GM12801 (cell line): ENCODE results near the gene SLC43A1.

Experiments used
- TF ChIP-seq, protein P1 (sequence below): IDR thresholded peaks from one replicate; pipeline ENCODE4 v1.5.1; 2011; ENCODE audit warnings: control low read depth; ENCODE audit not compliant: insufficient read length; ENCODE audit errors: extremely low read depth

SLC43A1 gene

DNA sequence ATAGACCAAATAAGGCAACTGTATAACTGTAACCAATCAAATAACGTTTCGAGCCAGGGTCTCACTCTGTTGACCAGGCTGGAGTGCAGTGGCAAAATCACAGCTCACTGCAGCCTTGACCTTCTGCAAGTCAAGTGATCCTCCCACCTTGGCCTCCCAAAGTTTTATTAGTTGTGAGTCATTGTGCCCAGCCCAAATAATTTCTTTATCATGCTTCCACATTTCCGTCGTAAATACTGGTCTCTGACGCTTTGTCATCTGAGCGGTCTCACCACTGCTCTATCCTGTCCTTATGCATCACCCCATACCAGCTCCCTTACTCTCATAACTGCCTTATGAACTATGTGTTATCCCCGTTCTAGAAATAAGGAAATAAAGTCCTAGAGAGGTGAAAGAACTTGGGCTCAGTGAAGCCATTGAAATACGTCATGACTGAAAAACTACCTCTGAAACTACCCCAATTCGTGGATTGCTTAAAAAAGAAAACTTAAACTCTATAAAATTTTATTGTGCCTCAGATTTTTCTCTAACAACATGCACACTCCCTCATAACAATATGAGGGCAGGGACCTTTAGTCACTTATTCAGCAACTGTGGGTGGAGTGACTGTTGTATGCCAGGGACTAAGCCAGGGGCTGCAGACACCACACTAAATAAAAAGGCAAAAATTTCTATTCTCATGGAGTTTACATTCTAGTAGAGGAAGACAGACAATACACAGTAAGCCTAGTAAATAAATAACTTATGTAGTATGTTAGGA lies 71.0 kb downstream of the SLC43A1 start:
- TF ChIP-seq, protein P1, sequence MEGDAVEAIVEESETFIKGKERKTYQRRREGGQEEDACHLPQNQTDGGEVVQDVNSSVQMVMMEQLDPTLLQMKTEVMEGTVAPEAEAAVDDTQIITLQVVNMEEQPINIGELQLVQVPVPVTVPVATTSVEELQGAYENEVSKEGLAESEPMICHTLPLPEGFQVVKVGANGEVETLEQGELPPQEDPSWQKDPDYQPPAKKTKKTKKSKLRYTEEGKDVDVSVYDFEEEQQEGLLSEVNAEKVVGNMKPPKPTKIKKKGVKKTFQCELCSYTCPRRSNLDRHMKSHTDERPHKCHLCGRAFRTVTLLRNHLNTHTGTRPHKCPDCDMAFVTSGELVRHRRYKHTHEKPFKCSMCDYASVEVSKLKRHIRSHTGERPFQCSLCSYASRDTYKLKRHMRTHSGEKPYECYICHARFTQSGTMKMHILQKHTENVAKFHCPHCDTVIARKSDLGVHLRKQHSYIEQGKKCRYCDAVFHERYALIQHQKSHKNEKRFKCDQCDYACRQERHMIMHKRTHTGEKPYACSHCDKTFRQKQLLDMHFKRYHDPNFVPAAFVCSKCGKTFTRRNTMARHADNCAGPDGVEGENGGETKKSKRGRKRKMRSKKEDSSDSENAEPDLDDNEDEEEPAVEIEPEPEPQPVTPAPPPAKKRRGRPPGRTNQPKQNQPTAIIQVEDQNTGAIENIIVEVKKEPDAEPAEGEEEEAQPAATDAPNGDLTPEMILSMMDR, result no peak

DNA sequence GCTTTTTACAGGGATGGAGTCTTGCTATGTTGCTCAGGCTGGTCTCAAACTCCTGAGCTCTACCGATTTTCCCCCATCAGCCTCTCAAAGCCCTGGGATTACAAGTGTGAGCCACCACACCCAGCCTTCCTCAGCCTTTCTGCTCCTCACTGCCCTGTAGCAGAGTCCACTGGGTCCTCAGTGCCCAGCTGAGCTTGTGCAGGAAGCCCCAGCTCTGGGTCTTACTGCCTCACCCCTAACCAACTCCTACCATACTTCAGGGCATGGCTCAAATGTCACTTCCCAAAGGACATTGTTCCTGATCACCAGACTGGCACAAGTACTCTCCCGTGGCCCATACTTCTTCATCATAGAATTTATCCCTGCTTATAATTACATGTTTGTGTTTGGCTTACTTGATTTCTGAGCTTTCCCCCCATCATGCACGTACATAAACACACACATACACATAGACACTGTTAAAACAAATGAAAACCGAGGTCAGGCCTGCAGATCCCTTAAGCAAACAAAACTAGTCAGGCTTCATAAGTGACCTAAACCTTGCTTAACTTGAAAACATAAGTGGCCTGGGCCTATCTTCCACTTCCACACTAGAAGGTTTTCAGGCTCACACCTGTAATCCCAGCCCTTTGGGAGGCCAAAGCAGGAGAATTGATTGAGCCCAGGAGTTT lies 74.6 kb downstream of the SLC43A1 start:
- TF ChIP-seq, protein P1, result no peak

DNA sequence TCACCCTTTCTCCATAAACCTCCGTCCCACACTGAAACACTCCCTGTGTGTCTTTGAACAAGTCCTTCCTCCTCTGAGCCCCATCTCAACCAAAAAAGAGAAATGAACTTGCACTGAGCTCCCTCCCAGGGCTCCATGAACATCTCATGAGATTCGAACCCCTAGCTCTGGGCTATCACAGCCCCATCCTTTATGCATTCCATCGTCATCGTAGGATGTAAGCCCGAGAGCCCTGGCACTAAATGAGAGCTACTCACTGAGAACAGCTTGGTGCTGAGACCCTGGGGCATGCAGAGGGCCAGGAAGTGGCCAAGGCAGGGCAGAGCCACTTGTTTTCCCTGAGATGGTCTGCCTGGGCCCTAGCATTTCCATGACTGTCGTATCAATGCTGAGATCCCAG lies 75.7 kb downstream of the SLC43A1 start:
- TF ChIP-seq, protein P1, result no peak

DNA sequence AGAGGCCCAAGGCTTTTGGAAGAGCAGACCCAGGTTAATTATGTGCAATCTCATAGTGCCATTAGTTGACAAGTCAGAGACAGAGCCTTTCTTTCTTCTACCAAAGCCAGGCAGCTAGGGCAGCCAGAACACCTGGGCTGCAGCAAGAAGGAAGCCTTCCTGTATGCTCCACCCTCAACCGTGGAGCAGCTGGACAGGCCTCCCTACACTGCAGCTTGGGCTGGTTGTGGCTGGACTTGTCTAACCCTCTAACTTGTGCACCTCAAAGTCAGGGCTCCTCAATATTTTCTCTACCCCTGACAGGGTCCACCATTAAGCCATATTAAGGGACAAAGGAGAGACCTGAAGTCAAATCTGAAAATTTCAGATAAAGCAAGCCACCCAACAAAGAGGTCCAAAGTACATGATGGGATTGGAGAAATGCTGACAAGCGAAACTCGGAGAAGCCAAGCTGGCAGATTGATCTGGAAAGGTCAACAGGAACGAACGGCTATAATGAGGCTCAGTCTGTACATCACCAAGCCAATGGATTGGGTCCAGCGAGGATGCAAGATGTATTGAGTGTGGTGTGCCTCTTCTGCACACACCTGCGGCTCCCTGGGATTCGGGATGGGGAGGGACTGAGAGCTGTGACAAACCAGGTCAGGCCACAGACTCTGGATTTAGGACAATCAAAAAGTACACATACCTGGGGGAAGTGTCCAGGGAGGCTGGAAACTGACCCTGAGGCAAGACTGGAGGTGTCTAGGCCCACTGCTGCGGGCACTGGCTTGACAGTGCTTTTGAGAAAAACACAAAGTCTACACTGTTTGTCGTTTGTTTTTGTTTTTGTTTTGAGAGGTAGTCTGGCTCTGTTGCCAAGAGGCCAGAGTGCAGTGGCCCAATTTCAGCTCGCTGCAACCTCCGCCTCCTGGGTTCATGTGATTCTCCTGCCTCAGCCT lies 76.9 kb downstream of the SLC43A1 start:
- TF ChIP-seq, protein P1, result no peak

DNA sequence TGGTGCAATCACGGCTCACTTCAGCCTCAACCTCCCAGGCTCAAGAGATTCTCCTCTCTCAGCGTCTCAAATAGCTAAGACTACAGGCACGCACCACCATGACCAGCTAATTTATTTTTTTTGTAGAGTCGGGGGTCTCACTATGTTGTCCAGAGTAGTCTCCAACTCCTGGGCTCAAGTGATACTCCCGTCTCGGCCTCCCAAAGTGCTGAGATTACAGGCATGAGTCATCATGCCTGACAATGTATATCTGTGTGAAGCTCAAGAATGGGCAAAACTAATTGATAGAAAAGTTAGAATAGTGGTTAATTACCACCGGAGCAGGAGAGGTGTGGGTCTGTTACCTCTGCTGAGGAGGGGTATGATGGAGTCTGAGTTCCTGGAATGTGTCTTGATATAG lies 79.5 kb downstream of the SLC43A1 start:
- TF ChIP-seq, protein P1, result no peak

DNA sequence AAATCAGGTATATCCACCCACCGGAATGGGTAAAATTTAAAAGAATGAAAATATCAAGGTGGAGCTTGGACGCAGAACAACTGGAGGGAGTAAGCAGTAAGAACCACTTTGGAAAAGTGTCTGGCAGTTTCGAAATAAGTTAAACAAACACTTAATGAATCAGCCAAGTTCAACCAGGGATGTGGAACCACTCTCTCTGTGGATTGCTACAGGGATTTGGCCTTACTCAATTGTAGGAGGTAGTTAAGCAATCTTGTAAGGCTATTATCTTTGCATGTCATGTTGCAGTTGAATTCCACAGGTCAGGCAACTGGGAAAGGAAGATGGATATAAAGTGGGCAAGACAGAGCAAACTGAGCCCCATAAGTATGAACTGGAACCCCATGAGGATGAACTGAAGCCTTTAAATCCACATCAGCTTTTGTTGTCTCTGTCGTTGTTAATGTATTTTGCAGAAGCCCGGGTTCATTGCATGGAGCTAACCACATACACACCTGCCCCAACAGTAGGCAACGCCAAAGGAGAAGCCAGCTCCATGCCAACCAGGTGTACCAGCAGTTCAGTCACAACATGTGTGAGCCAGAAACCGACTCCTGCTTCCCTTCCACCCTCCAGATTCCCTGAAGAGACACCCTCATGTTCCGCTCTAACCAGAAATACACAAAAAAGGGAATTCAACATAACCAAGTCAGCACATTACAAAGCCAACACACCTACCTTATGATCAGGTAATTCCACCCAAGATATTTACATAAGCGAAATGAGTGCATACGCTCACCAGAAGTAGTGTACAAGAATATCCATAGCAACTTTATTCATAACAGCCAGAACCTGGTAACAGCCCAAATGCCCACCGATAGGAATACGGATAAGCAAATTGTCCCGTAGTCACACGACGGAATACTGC lies 80.6 kb downstream of the SLC43A1 start:
- TF ChIP-seq, protein P1, result no peak
